ENCODE measurements around the gene CLDN4. TPM values are rescaled to one million over a fixed set of nuclear protein-coding genes. Genes with fewer than 3 reads are reported as not detected.
"Not testable (repeated sequence)": the region's sequence is repeated elsewhere in the genome, so short reads cannot be mapped to it uniquely, and the experiment has no call there.

CLDN4 gene, protein sequence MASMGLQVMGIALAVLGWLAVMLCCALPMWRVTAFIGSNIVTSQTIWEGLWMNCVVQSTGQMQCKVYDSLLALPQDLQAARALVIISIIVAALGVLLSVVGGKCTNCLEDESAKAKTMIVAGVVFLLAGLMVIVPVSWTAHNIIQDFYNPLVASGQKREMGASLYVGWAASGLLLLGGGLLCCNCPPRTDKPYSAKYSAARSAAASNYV
- total RNA-seq = 0.21 TPM

DNA sequence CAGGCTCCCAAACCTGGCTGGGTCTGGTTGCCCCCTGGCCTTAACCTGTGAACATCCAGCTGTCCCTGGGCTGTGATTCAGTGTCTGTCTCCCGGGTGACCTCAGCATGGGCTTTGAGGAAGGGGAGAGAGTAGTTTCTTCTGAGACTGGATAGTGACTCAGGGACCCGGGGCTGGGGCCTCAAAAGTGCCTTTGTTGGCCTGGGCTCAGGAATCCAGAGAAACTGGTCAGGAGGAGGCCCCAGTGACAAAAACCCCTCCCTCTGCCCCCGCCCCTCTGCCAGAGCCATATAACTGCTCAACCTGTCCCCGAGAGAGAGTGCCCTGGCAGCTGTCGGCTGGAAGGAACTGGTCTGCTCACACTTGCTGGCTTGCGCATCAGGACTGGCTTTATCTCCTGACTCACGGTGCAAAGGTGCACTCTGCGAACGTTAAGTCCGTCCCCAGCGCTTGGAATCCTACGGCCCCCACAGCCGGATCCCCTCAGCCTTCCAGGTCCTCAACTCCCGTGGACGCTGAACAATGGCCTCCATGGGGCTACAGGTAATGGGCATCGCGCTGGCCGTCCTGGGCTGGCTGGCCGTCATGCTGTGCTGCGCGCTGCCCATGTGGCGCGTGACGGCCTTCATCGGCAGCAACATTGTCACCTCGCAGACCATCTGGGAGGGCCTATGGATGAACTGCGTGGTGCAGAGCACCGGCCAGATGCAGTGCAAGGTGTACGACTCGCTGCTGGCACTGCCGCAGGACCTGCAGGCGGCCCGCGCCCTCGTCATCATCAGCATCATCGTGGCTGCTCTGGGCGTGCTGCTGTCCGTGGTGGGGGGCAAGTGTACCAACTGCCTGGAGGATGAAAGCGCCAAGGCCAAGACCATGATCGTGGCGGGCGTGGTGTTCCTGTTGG, at the start of gene CLDN4:
Gene CLDN4, plus strand, starts transcription at position 316 of the 903 bp plus-strand sequence. Its CDS starts 206 bp downstream, at position 522.
- Histone ChIP-seq H3K9me3 (no peaks in the 10 kb centered on the region), H3K27ac (no peak within 1 kb of the TSS), H3K36me3 (no peaks in the 10 kb centered on the region), H3K4me1 (peaks cover 3 to 9% of the 10 kb centered on the region in 2 donors), H3K4me3 (no peak within 1 kb of the TSS), H3K27me3 (no peaks in the 10 kb centered on the region)
- TF ChIP-seq, protein P1, sequence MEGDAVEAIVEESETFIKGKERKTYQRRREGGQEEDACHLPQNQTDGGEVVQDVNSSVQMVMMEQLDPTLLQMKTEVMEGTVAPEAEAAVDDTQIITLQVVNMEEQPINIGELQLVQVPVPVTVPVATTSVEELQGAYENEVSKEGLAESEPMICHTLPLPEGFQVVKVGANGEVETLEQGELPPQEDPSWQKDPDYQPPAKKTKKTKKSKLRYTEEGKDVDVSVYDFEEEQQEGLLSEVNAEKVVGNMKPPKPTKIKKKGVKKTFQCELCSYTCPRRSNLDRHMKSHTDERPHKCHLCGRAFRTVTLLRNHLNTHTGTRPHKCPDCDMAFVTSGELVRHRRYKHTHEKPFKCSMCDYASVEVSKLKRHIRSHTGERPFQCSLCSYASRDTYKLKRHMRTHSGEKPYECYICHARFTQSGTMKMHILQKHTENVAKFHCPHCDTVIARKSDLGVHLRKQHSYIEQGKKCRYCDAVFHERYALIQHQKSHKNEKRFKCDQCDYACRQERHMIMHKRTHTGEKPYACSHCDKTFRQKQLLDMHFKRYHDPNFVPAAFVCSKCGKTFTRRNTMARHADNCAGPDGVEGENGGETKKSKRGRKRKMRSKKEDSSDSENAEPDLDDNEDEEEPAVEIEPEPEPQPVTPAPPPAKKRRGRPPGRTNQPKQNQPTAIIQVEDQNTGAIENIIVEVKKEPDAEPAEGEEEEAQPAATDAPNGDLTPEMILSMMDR (IDR thresholded peaks at IDR 0.05) = no peak
- no peak for DNase-seq (ENCODE audit: low spot score in 2 of 2)
- intact Hi-C loops (cut with DNase I) = no loop called here

DNA sequence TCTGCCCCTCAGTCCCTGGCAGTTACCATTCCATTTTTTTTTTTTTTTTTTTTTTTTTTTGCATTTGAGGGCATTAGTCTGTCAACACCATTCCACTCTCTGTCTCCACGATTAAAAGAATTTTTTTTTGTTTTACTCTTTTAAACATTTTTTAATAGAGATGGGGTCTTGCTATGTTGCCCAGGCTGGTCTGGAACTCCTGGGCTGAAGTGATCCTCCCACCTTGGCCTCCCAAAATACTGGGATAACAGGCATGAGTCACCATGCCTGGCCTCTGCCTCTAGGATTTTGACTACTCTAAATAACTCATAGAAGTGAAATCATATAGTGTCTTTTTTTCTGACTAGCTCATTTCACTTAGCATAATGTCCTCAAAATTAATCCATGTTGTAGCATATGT, 44.2 kb upstream of the CLDN4 start:
- intact Hi-C loops (cut with DNase I) = no loop called here
- H3K4me3 ChIP-seq = no peak overlapping the region
- TF ChIP-seq, protein P1 (IDR thresholded peaks at IDR 0.05) = no peak
- H3K27ac ChIP-seq = no peak overlapping the region
- DNase-seq (ENCODE audit: low spot score in 2 of 2) = no peak
- no peaks in the 10 kb centered on the region for H3K4me1 ChIP-seq
- H3K27me3 ChIP-seq = no peaks in the 10 kb centered on the region
- no peaks in the 10 kb centered on the region for H3K9me3 ChIP-seq
- H3K36me3 ChIP-seq = no peaks in the 10 kb centered on the region

- H3K4me1 ChIP-seq; H3K36me3 ChIP-seq; H3K9me3 ChIP-seq; H3K4me3 ChIP-seq; H3K27ac ChIP-seq; DNase-seq (ENCODE audit: low spot score in 2 of 2); H3K27me3 ChIP-seq; intact Hi-C loops (cut with DNase I): not testable (repeated sequence)
Measured at GRCh38 chr7:73787786-73788048, 43.1 kb upstream of the CLDN4 start.

- Histone ChIP-seq H3K27ac (no peak overlapping the region), H3K4me1 (no peaks in the 10 kb centered on the region), H3K36me3 (no peaks in the 10 kb centered on the region), H3K9me3 (no peaks in the 10 kb centered on the region), H3K27me3 (no peaks in the 10 kb centered on the region), H3K4me3 (no peak overlapping the region)
- intact Hi-C loops (cut with DNase I) = no loop called here
- TF ChIP-seq, protein P1 (IDR thresholded peaks at IDR 0.05) = no peak
- no peak for DNase-seq (ENCODE audit: low spot score in 2 of 2)
Measured at GRCh38 chr7:73789051-73789450, 41.7 kb upstream of the CLDN4 start.

DNA sequence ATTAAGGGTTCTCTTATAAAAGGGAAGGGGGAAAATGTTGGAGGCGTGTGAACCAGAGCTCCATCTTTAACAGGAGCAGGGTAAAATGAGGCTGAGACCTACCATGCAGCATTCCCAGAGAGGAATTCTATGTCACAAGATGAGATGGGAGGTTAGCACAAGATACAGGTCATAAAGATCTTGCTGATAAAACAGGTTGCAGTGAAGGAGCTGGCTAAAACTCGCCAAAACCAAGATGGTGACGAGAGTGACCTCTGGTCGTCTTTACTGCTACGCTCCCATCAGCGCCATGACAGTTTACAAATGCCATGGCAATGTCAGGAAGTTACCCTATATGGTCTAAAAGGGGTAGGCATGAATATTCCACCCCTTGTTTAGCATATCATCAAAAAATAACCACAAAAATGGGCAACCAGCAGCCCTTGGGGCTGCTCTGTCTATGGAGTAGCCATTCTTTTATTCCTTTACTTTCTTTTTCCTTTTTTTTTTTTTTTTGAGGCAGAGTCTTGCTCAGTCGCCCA, 39.6 kb upstream of the CLDN4 start:
- intact Hi-C loops (cut with DNase I); H3K36me3 ChIP-seq; H3K4me3 ChIP-seq; H3K4me1 ChIP-seq; DNase-seq (ENCODE audit: low spot score in 2 of 2); H3K27me3 ChIP-seq; H3K27ac ChIP-seq; H3K9me3 ChIP-seq: not testable (repeated sequence)

DNA sequence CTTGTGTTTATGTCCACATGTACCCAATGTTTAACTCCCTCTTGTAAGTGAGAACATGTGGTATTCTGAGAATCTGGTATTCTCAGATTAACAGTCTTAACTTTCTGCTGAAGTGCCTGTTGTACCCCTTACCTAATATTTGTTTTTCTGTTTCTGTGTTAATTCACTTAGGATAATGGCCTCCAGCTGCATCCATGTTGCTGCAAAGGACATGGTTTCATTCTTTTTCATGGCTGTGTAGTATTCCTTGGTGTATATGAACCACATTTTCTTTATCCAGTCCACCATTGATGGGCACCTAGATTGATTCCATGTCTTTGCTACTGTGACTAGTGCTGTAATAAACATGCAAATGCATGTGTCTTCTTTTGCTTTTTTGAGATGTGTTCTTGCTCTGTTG, 35.6 kb upstream of the CLDN4 start:
- H3K27ac ChIP-seq; intact Hi-C loops (cut with DNase I); DNase-seq (ENCODE audit: low spot score in 2 of 2): not testable (repeated sequence)

DNA sequence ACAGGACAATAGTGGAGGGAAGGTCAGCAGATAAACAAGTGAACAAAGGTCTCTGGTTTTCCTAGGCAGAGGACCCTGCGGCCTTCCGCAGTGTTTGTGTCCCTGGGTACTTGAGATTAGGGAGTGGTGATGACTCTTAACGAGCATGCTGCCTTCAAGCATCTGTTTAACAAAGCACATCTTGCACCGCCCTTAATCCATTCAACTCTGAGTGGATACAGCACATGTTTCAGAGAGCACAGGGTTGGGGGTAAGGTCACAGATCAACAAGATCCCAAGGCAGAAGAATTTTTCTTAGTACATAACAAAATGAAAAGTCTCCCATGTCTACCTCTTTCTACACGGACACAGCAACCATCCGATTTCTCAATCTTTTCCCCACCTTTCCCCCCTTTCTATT, 34.1 kb upstream of the CLDN4 start:
- H3K27ac ChIP-seq; intact Hi-C loops (cut with DNase I); DNase-seq (ENCODE audit: low spot score in 2 of 2); H3K36me3 ChIP-seq; H3K27me3 ChIP-seq; H3K4me3 ChIP-seq; H3K4me1 ChIP-seq; H3K9me3 ChIP-seq: not testable (repeated sequence)

More for the DNA sequence above, 35.6 kb upstream of the CLDN4 start:
- H3K36me3 ChIP-seq, H3K9me3 ChIP-seq, H3K4me3 ChIP-seq, H3K27me3 ChIP-seq, H3K4me1 ChIP-seq: not testable (repeated sequence)

- H3K4me3 ChIP-seq; H3K36me3 ChIP-seq; H3K4me1 ChIP-seq; H3K27ac ChIP-seq; intact Hi-C loops (cut with DNase I); DNase-seq (ENCODE audit: low spot score in 2 of 2); H3K9me3 ChIP-seq; H3K27me3 ChIP-seq: not testable (repeated sequence)
Measured at GRCh38 chr7:73797176-73797575, 33.6 kb upstream of the CLDN4 start.

Data from ascending aorta (tissue), 2 donors.